ENCODE data around the gene LRRC47.

The LRRC47 gene

DNA sequence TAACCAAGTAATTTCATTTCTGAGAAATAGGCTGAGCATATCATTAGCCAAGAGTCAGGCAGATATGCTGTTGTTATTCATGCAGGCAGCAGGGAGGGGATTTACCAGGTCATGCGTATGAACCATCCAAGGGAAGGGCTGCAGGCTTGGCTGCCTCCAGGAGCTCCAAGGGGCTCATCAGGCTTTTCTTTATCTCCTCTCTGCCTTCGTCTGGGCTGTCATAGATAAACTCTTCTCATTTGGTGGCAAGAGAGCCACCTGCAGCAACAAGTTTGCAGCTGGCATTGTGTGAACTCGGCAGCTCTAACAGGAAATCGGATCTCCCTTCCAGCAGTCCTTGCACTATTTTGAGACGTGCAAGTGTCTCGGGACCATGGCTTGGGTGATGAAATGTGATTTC, 36.5 kb downstream of the LRRC47 start:
- no peak for TF ChIP-seq CSDC2 (CRISPR knock-in tag; IDR thresholded peaks at IDR 0.05)
- no peak for TF ChIP-seq ZFP3 (CRISPR knock-in tag; IDR thresholded peaks at IDR 0.05)
- TF ChIP-seq ZNF8 (CRISPR knock-in tag; IDR thresholded peaks at IDR 0.05), result no peak
- no peak for TF ChIP-seq OSR1 (CRISPR knock-in tag; IDR thresholded peaks at IDR 0.05)
- ATAC-seq, result no peak

DNA sequence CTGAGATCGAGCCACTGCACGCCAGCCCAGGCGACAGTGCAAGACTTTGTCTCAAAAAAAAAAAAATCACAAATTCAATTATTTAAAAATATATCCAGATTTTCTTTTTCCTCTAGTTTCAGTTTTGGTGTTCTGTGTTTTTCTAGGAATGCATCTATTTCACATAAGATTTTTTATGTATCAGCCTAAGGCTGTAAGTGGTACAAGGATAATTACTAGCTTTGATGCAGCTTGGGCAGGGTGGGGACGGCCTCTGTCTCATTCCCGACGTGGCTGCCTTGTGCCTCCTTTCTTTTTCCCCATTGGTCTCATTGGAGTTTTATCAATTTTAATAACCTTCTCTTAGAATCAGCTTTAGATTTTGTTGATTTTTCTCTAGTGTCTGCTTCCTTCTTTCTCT, 37.1 kb downstream of the LRRC47 start:
- TF ChIP-seq ZNF70 (CRISPR knock-in tag; IDR thresholded peaks at IDR 0.05), result no peak
- TF ChIP-seq GLIS3 (CRISPR knock-in tag; IDR thresholded peaks at IDR 0.05), result no peak
- TF ChIP-seq SNAI2 (CRISPR knock-in tag; IDR thresholded peaks at IDR 0.05), result no peak
- no peak for TF ChIP-seq ZNF8 (CRISPR knock-in tag; IDR thresholded peaks at IDR 0.05)
- no peak for ATAC-seq

DNA sequence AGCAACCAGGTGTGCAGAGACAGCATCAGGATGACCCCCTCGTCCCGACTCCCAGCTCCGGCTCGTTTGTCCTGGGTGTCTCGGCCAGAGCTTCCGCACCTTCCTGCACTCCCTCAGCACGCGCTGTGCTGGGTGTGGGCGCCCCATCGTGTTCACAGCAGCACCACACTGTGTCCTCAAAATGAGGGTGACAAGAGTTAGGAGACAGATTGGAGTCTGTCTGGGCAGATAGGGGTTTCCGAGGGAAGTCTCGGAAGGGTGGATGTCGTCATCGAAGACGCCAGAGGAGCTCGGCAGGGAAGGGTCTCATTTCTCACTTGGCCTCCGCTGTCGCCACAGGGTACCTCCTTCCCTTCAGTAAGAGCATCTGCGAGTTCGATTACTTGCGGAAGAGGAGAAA, 39.9 kb downstream of the LRRC47 start:
- TF ChIP-seq TCF4 (CRISPR knock-in tag; IDR thresholded peaks at IDR 0.05; ENCODE audit: borderline replicate concordance) (no peak), ZNF565 (CRISPR knock-in tag; conservative IDR thresholded peaks at IDR 0.05; ENCODE audit: low read depth) (no peak), ZNF70 (CRISPR knock-in tag; IDR thresholded peaks at IDR 0.05) (no peak), RARB (CRISPR knock-in tag; IDR thresholded peaks at IDR 0.05) (no peak), ISL1 (CRISPR knock-in tag; IDR thresholded peaks at IDR 0.05) (no peak), OSR1 (CRISPR knock-in tag; IDR thresholded peaks at IDR 0.05) (no peak), ZNF8 (CRISPR knock-in tag; IDR thresholded peaks at IDR 0.05) (no peak), ZFP3 (CRISPR knock-in tag; IDR thresholded peaks at IDR 0.05) (no peak), ZC3H10 (CRISPR knock-in tag; IDR thresholded peaks at IDR 0.05) (no peak), PPARA (CRISPR knock-in tag; IDR thresholded peaks at IDR 0.05; ENCODE audit: borderline replicate concordance) (no peak), SNAI2 (CRISPR knock-in tag; IDR thresholded peaks at IDR 0.05) (no peak)
- TF ChIP-seq, protein P1, sequence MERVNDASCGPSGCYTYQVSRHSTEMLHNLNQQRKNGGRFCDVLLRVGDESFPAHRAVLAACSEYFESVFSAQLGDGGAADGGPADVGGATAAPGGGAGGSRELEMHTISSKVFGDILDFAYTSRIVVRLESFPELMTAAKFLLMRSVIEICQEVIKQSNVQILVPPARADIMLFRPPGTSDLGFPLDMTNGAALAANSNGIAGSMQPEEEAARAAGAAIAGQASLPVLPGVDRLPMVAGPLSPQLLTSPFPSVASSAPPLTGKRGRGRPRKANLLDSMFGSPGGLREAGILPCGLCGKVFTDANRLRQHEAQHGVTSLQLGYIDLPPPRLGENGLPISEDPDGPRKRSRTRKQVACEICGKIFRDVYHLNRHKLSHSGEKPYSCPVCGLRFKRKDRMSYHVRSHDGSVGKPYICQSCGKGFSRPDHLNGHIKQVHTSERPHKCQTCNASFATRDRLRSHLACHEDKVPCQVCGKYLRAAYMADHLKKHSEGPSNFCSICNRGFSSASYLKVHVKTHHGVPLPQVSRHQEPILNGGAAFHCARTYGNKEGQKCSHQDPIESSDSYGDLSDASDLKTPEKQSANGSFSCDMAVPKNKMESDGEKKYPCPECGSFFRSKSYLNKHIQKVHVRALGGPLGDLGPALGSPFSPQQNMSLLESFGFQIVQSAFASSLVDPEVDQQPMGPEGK (CRISPR knock-in tag; IDR thresholded peaks at IDR 0.05; ENCODE audit: borderline replicate concordance), result no peak
- TF ChIP-seq, protein P2, sequence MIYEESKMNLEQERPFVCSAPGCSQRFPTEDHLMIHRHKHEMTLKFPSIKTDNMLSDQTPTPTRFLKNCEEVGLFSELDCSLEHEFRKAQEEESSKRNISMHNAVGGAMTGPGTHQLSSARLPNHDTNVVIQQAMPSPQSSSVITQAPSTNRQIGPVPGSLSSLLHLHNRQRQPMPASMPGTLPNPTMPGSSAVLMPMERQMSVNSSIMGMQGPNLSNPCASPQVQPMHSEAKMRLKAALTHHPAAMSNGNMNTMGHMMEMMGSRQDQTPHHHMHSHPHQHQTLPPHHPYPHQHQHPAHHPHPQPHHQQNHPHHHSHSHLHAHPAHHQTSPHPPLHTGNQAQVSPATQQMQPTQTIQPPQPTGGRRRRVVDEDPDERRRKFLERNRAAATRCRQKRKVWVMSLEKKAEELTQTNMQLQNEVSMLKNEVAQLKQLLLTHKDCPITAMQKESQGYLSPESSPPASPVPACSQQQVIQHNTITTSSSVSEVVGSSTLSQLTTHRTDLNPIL (CRISPR knock-in tag; IDR thresholded peaks at IDR 0.05; ENCODE audit: low read depth), result no peak
- ATAC-seq, result no peak

DNA sequence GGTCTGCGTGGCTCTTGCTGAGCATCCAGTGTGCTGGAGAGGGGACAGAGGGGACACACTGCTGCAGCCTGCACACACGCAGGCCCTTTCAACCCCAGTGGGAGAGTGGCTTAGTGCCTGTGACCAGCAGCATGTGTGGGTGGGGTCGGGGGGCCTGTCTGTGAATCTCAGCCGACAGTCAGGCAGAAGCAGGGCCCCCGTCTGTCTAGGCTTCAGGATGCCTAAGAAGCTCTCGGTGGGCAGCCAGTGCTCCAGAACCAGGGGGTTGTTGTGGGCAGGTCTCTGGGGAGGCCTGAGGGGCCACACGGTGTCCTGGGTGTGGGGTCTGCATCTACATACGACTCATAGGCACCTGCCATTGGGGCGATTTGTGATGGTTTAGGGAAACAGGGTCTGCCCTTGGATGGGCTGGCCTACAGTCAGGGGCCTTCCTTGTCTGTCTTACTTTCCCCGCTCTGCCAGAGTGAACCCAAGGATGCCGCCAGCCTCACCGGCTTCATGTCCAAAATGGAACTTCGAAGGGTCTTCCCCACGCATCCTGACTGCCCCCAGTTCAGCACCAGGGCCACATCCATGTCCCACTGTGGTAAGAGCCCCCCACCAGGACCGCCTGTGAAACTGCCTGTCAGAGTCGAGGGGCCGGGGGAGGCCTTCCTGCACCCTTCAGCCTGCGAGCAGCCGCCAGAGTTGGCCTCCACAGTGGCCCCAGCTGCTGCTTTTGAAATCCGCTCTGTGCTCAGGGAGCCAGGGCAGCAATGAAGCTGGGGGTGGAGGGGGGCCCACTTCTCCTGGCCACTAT, 42.4 kb downstream of the LRRC47 start:
- no peak for ATAC-seq
- TF ChIP-seq, protein P3, sequence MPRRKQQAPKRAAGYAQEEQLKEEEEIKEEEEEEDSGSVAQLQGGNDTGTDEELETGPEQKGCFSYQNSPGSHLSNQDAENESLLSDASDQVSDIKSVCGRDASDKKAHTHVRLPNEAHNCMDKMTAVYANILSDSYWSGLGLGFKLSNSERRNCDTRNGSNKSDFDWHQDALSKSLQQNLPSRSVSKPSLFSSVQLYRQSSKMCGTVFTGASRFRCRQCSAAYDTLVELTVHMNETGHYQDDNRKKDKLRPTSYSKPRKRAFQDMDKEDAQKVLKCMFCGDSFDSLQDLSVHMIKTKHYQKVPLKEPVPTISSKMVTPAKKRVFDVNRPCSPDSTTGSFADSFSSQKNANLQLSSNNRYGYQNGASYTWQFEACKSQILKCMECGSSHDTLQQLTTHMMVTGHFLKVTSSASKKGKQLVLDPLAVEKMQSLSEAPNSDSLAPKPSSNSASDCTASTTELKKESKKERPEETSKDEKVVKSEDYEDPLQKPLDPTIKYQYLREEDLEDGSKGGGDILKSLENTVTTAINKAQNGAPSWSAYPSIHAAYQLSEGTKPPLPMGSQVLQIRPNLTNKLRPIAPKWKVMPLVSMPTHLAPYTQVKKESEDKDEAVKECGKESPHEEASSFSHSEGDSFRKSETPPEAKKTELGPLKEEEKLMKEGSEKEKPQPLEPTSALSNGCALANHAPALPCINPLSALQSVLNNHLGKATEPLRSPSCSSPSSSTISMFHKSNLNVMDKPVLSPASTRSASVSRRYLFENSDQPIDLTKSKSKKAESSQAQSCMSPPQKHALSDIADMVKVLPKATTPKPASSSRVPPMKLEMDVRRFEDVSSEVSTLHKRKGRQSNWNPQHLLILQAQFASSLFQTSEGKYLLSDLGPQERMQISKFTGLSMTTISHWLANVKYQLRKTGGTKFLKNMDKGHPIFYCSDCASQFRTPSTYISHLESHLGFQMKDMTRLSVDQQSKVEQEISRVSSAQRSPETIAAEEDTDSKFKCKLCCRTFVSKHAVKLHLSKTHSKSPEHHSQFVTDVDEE (CRISPR knock-in tag; IDR thresholded peaks at IDR 0.05), result no peak
- TF ChIP-seq PPARA (CRISPR knock-in tag; IDR thresholded peaks at IDR 0.05; ENCODE audit: borderline replicate concordance) (no peak), ZNF8 (CRISPR knock-in tag; IDR thresholded peaks at IDR 0.05) (no peak), ZNF565 (CRISPR knock-in tag; conservative IDR thresholded peaks at IDR 0.05; ENCODE audit: low read depth) (no peak), CSDC2 (CRISPR knock-in tag; IDR thresholded peaks at IDR 0.05) (no peak), ZFP30 (CRISPR knock-in tag; IDR thresholded peaks at IDR 0.05) (no peak), GLIS3 (CRISPR knock-in tag; IDR thresholded peaks at IDR 0.05) (no peak), RARB (CRISPR knock-in tag; IDR thresholded peaks at IDR 0.05) (no peak), TCF4 (CRISPR knock-in tag; IDR thresholded peaks at IDR 0.05; ENCODE audit: borderline replicate concordance) (no peak), ZFP3 (CRISPR knock-in tag; IDR thresholded peaks at IDR 0.05) (no peak), ISL1 (CRISPR knock-in tag; IDR thresholded peaks at IDR 0.05) (no peak), SNAI2 (CRISPR knock-in tag; IDR thresholded peaks at IDR 0.05) (no peak)
- TF ChIP-seq, protein P1 (CRISPR knock-in tag; IDR thresholded peaks at IDR 0.05; ENCODE audit: borderline replicate concordance), result no peak
- TF ChIP-seq, protein P2 (CRISPR knock-in tag; IDR thresholded peaks at IDR 0.05; ENCODE audit: low read depth), result no peak
- TF ChIP-seq, protein P4, sequence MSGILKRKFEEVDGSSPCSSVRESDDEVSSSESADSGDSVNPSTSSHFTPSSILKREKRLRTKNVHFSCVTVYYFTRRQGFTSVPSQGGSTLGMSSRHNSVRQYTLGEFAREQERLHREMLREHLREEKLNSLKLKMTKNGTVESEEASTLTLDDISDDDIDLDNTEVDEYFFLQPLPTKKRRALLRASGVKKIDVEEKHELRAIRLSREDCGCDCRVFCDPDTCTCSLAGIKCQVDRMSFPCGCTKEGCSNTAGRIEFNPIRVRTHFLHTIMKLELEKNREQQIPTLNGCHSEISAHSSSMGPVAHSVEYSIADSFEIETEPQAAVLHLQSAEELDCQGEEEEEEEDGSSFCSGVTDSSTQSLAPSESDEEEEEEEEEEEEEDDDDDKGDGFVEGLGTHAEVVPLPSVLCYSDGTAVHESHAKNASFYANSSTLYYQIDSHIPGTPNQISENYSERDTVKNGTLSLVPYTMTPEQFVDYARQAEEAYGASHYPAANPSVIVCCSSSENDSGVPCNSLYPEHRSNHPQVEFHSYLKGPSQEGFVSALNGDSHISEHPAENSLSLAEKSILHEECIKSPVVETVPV (CRISPR knock-in tag; IDR thresholded peaks at IDR 0.05), result no peak
- TF ChIP-seq, protein P5, sequence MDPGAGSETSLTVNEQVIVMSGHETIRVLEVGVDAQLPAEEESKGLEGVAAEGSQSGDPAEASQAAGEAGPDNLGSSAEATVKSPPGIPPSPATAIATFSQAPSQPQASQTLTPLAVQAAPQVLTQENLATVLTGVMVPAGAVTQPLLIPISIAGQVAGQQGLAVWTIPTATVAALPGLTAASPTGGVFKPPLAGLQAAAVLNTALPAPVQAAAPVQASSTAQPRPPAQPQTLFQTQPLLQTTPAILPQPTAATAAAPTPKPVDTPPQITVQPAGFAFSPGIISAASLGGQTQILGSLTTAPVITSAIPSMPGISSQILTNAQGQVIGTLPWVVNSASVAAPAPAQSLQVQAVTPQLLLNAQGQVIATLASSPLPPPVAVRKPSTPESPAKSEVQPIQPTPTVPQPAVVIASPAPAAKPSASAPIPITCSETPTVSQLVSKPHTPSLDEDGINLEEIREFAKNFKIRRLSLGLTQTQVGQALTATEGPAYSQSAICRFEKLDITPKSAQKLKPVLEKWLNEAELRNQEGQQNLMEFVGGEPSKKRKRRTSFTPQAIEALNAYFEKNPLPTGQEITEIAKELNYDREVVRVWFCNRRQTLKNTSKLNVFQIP (CRISPR knock-in tag; IDR thresholded peaks at IDR 0.05; ENCODE audit: borderline replicate concordance, low read depth), result no peak

Measured in SK-N-SH treated with all-trans-retinoic acid at 6 μM for 48 hours (cell line).